NCI-H524 treated with DMSO at 0.1 percent for 48 hours (cell line): Measurements from ENCODE around the gene KIF21B.
"Not testable (repeated sequence)": the region's sequence is repeated elsewhere in the genome, so short reads cannot be mapped to it uniquely, and the experiment has no call there.

Experiments used
- DNase-seq: peaks from one replicate; lab custom pipeline; 2025; lab: John Stamatoyannopoulos, UW

Gene KIF21B

DNA sequence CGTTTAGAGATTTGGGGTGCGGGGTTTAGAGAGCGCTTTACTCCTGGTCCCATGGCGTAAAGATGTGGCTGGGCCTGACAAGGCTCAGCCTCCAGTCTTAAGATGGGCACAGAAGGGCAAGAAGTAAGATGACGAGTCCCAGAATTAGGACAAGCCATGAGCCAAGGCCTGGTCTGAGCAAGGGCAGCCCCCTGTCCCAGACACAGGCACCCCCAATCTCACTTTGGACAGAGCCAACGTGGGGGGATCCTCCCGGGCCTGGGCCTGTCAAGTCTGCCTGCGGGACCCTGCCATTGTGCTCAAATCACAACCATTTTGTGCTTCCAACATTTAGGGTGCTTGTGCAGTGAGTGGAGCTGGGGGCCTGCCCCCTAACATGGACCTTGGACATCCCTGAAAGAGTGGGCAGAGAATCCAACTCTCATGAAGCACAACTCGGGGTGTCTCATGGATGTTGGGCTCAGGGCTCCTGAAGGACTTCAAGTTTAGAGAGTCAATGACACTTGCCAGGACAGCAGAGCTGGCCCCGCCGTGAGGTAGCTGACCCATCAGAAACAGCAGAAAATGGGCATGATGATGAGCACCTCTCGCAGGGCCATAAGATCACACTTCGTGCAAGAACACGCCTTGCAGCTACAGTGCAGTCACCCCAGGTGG is 52.6 kb downstream of the KIF21B start:
- no peak for DNase-seq

DNA sequence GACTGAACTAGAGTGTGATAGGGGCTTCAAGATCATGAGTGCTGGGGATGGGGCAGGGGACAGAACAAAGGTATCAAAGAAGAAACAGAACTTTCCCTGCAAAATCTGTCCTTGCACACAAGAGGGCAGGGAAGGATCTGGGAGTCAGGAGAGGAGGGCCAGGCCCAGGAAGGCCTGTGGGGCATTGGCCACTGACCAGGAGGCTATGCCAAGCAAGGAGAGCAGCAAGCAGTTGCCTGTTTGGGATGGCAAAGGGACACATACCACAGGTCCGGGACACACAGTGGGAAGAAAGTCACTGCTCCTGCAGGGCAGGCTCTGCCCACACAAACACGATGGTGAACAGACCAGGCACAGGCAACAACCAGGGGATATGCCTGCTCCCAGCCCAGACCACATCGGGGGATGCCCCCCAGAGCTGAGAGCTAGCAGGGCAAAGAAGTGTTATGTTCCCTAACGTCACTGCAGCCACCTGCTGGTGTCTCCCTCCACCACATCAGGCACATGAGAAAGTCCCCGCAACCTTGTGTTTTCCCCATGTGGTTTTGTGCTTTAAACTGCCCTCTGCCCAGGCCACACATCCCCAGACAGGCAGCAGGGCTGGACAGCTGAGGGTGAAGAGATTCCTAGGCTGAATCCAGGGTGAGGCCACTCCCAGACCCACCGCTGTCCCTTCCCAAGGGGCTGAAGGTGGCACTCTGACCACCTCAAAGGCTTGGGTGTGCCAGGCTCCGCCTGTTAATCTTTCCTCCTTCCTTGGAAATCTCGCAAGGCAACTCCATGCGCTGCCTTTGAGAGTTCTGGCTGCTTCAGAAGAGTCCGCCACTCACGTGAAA is 53.6 kb downstream of the KIF21B start:
- DNase-seq = no peak

DNA sequence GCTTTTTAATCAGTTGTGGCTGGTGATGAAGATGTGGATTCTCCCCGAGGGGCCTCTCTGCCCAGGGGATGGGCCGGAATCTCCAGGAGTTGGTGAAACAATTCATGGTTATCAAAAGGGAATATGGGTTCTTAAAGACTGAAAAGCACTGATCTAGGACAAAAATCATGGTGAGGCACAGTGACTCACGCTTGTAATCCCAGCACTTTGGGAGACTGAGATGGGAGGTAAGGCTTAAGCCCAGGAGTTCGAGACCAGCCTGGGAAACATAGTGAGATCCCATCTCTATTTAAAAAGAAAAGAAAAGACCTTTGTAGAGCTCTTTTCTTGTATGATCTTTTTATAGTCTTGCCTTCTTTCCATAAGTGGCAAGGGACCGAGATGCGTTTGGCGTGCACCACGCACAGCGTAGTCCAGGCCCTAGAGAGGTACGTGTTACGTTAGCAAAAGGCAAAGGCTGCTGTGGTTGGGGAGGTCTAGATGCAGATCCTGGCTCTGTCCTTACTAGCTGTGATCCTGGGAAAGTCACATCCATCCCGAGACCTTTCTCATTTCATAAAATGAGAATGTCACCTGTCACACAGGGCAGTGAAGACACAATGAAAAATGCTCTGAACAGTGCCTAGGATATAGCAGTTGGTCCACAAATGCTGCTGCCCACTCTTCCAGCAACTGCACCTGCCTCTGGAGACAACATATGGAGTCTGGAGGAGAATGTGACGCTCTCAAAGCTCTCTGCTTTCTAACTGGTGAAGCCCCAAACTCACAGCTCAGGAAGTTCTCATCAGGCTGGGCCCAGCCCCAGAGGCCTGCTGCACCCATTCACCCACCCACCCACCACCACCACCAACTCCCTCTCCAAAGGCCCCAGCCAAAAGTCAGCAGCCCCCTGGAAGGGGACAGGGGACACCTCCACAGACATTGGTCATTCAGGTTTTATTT is 54.8 kb downstream of the KIF21B start:
- DNase-seq = no peak

DNA sequence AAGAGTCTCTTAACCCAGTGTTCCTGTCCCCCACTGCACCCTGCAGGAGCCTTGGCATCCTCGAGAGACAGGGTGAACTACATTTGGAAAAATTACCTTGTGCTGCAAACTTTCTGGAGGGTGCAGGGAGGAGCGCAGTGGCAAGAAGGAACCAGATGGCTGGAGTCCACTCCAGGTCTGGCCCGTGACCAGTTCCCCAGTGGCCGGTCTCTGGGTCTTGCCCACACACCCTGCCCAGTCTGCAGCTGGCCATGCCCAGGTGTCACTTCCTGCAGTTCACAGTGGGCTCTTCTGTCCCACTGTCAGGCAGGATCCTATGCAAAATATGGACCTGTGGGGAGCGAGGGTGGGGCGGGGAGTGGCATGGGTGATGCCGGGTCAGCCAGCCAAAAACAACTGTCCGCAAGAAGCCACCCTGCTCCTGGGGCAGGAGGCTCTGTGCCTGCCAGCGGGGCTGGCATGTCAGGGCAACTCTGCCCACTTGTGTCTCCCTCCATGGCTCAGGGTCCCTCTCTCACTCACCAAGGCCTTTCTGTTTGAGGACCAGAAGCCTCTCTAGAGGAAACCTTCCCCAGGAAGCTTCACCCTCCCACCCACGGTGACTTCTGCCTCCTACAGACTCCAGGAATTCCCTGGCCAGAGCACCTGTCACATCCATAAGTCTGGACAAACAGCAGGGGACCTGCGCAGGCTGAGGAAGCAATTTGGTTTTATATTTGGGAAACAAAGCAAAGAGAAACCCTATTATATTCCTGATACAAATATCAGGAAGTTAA is 55.6 kb downstream of the KIF21B start:
- no peak for DNase-seq

DNA sequence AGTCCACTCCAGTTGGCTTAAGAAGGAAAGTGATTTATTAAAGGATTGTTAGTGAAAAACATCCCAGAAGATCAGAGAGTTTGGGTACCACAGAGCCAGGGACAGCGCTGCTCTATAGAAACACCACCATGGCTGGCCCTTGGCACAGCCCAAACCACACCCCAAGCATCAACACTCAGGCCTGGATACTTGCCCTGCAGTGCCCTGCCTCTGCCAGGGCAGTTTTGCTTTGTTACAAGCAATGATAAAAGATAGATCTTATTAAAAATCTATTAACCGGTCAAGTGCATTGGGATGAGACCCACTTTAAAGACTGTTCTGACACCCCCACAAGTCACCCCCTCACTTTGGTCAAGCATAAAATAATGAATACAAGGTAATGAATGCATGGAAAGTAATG is 56.6 kb downstream of the KIF21B start:
- DNase-seq = no peak

DNA sequence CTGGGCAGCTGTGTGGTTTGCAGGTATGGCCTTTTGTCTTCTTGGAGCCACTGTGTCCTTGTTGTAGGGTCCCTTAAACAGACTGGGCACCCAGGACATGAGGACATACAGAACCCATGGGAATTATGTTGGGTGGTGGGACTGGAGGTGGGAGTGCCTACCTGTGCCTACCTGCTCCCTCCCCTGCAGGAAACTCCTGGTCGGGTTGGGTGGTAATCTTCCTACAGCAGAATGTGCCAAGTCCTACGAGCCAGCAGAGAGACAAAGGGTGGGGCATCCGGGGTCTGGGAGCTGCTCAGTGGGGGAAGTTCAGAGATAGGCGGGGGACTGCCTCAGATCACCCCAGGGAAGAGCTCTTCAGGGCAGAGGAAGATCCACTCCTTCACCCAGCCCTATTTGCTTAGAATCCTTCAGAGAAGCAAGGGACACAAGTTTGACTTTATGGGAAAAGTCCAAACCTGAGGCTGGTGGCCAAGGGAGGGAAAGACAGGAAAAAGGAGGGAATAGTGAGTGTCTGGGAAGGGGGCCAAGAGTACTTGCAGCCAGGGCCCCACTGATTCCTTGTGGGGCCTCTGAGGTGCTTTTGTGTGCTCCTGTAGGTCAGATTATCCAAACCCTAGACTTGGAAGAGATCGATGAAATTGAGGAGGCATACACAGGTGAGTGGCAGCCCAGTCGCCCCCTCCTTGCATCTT is 58.3 kb downstream of the KIF21B start:
- no peak for DNase-seq

DNA sequence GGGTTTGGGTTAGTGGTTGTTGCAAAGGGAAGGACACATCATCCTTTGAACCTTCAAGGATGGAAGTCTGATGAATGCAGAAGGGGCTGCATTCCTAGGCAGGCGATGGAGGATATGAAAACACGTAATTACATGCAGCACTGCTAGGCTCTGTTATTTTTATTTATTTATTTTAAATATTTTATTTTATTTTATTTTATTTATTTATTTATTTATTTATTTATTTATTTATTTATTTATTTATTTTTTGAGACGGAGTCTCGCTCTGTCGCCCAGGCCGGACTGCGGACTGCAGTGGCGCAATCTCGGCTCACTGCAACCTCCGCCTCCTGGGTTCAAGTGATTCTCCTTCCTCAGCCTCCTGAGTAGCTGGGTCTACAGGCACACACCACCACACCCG is 59.6 kb downstream of the KIF21B start:
- not testable (repeated sequence) for DNase-seq

DNA sequence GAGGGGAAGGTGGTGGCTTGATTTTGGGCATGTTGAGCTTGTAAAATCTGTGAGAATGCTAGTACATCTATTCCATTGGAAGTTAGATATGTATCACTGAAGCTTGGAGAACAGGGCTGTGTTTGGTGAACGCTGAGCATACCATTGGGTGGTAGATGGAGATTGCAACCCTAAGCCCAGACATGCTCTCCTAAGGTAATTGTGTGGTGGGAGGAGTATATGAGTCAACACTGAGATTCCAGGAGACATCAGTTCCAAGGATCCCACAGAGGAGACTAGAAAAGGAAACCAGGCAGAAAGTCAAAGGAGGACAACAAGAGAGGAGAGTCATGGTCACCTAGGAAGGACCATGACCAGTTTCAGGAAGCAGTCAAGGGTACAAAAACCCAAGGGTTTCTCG is 60.4 kb downstream of the KIF21B start:
- no peak for DNase-seq

DNA sequence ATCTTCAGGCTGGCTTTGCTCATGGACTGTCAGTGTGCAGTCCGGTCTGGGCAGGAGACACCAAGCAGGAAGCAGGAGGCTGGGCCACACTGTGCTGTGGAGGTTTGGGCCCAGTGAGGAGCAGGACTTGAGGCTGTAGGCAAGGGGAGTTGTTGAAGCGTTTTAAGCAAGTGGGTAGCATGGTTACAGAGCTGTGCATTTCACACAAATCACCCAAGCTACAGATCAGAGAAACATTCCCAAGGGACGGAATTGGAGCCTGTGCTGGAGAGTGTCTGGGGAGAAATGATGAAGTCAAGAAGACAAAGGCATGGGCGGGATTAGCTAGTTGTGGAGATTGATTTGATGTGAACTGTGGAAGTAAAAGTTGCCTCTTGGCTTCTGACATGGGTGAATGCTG is 60.9 kb downstream of the KIF21B start:
- DNase-seq = no peak

DNA sequence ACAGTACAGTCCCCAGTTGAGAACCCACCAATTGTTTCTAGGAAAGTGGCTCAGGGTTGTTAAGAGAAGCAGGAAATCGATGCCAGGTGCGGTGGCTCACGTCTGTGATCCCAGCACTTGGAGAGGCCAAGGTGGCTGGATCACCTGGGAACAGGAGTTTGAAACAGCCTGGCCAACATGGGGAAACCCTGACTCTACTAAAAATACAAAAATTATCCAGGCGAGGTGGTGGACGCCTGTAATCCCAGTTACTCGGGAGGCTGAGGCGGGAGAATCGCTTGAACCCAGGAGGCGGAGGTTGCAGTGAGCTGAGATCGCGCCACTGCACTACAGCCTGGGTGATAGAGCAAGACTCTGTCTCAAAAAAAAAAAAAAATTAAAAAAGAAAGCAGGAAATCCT is 61.4 kb downstream of the KIF21B start:
- DNase-seq = not testable (repeated sequence)

DNA sequence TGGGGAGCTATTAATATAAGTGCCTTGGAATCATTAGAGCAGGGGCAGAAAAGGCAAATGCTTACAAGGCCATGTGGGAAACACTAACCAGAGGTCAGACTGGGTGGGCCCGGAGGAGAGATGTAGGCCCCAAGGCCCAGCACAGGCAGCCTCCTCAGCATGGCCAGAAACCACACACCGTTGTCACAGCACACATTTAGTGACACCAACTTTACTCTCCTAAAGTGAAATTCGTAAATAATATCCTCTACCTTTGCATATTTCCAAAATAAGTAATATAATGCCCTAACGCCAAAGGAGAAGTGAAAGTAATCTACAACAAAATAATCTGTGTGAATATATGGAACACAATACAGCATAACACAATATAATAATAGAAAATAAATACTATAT is 62.6 kb downstream of the KIF21B start:
- DNase-seq = no peak

DNA sequence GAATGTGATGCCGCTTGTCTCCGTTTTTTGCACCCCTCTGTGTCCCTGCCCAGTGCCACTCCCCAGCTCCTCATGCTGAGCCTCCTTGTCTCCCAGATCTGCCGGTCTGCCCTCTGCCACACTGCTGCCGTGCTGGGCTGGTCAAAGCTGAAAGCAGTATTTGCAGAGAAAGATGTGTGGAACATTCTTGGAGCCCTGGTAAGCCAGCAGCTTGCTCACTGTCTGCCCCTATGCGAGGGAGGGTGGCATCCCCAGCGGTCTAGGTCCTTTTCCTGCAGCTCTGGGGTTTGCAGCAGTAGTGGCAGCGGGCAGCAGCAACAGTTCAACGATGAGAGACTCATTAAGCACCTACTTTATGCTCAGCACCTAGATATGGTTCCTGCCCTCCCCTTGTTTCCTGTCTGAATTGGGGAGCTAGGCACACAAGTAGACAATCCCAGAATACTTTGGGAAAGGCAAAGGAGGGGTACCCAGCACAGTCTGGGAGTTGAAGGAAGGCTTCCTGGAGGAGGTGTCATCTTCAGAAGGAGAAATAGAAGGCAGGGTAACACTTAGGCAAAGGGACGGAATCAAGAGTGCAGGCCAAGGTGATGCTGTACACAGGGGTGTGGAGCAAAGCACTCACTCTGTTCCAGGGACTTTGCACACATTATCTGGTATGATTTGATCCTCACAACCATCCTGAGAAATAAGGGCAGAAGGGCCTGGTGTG is 63.1 kb downstream of the KIF21B start:
- no peak for DNase-seq

DNA sequence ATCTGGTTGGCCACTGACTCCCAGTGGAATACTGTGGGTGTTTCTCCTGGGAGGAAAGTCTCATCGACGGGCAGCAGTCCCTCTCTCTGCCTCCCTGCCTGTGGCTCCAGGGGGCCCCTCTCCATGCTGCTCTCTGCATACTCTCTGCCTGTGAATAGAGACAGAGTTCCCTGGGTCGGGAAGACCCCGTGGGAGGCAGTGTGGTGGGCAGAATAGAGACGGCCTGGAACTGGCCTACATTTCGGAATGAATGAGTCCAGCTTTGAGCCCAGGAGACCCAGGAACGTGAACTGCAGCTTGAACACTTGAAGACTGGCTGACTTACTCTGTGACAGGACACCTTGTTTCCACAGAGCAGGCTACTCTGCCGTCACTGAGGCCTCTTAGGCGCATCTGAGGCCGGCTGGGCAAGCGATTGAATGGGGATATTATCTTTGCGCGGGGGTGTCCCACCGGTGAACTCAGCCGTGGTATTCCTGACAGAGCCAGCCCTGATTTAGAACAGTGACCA is 64.0 kb downstream of the KIF21B start:
- DNase-seq = no peak

DNA sequence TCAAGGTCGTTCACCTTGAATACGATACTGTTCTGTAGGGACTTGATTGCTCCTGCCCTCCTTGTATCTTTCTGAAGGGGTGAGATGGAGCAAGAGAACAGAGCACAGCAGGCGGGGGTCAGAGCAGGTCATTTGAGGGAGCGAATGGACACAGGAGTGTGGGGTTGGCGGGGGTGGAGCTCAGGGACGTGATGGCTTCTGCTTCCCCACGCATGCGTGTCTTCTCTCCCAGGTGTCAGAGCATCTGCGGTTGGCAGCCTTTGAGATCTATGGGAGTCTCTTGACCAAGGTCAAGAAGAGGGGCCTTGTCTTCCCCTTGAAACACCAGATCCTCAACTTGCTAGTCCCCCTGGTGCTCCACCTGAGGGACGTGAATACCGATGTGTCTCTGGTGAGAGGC is 64.9 kb downstream of the KIF21B start:
- DNase-seq = no peak

DNA sequence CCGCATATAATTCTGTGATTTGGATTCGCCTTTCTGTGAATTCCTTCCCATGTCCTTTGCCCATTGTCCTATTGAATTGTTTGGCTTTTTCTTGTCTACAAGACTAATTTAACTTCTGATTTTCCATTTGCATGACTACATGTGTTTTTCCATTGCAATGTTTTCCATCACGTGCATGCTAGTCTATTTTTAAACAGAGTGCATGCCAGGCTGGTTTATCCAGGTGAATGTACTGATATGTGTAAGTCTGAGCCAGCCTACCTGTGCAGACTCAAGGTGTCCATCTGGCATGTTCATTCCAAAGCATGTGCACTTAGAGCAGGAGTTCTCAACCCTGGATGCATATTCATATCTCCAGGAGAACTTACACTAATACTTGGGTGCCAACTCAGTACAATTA is 69.1 kb downstream of the KIF21B start:
- no peak for DNase-seq

DNA sequence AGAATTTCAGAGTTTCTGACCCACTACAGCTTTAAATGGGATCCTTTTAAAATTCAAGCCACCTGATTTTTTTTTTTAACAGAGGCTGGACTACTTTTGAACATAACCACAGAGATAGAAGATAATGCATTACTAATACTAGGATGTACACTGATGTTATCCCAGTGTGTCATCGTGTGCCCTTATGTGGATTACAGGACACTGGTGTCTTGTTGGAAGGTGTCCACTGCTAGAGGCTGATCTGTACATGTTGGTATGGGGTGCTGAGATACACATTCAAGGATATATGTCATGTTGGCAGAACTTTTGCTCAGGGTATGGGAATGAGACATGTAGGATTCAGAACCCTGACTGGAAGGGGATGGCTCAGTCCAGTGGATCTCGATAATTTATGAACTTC is 72.5 kb downstream of the KIF21B start:
- DNase-seq = no peak

DNA sequence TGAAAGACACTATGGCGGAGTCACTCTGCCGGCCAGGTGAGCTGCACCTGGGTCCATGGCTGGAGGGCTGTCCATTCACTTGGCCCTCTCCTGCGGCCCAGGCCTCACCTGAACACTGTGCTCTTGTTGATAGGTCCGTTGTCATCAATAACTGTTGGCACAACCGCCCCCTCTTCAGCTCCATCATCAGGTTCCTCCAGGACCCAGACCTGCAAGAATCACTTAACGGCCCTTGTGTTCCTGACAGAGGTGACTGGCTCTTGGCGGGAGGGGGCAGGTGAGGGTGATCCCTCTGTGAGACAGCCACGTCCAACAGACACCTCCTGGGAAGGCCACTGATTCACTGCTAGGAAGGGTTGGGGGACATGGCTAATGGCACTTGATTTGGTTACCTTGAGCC is 73.9 kb downstream of the KIF21B start:
- DNase-seq = no peak

DNA sequence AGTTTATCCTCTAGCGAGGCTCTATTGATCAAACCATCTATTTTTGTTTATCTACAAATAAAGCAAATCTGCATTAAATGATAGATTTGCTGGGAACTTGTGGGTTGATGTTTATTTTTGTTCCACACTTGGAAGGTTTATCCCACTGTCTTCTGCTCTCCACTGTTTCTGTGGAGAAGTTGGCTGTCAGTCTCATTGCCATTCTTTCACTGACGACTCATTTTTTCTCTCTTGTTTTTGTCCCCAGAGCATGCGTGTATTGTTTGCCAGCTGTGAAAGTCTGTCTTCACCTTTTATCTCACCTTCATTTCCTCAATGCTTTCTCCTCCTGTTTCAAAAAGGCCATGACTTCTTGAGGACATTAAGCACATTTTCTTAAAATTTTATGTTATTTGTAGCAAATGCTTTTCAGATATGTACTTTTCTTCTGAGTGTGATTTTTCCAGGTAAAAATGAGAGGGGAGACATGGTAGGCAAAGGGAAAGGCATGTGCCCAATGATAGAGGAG is 76.4 kb downstream of the KIF21B start:
- DNase-seq = no peak

DNA sequence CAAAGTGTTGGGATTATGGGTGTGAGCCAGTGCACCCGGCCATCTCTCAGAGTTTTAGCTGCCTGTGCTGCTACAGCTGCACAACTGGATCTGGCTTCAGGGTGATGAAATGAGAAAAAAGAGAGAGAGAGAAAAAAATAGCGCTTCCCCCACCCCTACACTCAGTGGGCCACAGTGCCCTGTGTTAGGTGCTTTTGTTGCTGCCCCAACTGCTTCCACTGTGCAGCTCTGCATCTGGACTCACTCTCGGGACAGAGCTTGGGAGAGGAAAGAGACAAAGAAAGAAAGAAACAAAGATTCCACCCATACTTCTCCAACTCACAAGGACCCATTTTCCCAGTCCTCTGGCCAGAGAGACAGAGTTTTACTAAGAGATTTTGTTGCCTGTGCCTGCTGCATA is 78.4 kb downstream of the KIF21B start:
- no peak for DNase-seq

DNA sequence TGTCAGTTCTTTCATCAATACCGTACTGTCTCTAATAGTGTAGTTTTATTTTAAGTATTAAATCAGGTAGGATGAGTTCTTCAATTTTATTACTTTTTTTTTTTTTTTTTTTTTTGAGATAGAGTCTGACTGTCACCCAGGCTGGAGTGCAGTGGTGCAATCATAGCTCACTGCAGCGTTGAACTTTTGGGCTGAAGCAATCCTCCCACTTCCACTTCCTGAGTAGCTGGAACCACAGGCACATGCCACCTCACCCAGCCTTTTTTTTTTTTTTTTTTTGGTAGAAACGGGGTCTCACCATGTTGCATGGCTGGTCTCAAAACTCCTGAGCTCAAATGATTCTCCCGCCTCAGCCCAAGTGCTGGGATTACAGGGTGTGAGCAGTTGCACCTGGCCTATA is 84.6 kb downstream of the KIF21B start:
- DNase-seq = no peak
